Measurements from ENCODE around the gene KRTAP4-7. TPM values are rescaled to one million over a fixed set of nuclear protein-coding genes. Genes with fewer than 3 reads are reported as not detected.

Gene KRTAP4-7
- not detected in 2 replicates for total RNA-seq

GRCh38 chr17:41084100-41084856 lies at the start of gene KRTAP4-7:
Gene KRTAP4-7 (plus strand): TSS chr17:41084150. CDS start chr17:41084207, 57 bp downstream.

GRCh38 chr17:41034346-41034935 lies 49.5 kb upstream of the KRTAP4-7 start, which contains the start of gene KRTAP1-3:
Gene KRTAP1-3 (minus strand): TSS chr17:41034874. CDS start chr17:41034821, 53 bp downstream.

GRCh38 chr17:41040783-41041571 lies 43.0 kb upstream of the KRTAP4-7 start, which contains the start of gene KRTAP1-1:
Gene KRTAP1-1 (minus strand): TSS chr17:41041450. CDS start chr17:41041397, 53 bp downstream.

DNA sequence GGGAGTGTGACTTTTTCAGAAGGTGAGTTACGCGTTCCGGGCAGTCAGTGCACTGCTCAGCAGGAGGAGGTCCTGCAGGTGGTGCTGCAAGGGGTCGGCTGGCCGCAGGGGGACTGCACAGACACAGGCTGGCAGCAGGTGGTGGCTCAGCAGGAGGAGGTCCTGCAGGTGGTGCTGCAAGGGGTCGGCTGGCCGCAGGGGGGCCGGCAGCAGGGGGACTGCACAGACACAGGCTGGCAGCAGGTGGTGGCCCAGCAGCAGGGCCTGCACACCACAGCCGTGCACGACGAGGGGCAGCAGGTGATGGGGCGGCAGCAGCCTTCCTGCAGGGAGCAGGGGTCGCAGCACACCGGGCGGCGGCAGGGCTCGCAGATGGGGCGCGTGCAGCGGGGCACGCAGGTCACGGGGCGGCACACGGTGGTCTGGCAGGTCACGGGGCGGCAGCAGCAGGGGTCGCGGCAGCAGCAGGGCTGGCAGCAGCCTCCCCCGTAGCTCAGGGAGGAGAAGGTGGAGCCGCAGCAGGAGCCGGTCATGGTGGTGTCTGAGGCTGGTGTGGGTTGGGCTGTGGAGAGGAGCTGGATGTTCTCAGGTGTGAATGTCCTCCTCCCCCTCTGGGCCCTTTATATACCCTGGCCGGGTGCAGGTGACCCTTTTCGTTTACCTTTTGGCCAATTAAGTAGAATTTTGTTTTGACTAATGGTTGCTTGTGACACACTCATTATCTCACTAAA lies 37.0 kb upstream of the KRTAP4-7 start, which contains the start of gene KRTAP2-1:
Gene KRTAP2-1, minus strand, starts transcription at position 582 of the 731 bp plus-strand sequence. Its CDS starts 49 bp downstream, at position 533.

DNA sequence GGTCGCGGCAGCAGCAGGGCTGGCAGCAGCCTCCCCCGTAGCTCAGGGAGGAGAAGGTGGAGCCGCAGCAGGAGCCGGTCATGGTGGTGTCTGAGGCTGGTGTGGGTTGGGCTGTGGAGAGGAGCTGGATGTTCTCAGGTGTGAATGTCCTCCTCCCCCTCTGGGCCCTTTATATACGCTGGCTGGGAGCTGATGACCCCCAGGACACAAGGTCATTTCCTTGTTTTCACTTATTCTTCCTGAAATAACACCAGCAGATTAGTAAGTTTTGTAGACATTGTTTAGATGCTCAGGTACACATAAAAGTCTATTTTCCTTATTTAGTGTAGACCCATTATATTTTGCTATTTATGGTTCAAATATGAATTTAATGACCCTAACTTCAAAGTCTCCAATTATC lies 28.8 kb upstream of the KRTAP4-7 start, which contains the start of gene KRTAP2-2:
Gene KRTAP2-2, minus strand, starts transcription at position 101 of the 400 bp plus-strand sequence. Its CDS starts 19 bp downstream, at position 82.

GRCh38 chr17:41060052-41060604 lies 23.8 kb upstream of the KRTAP4-7 start, which contains the start of gene KRTAP2-3:
Gene KRTAP2-3 (minus strand): TSS chr17:41060114. CDS start chr17:41060050, 64 bp downstream.

DNA sequence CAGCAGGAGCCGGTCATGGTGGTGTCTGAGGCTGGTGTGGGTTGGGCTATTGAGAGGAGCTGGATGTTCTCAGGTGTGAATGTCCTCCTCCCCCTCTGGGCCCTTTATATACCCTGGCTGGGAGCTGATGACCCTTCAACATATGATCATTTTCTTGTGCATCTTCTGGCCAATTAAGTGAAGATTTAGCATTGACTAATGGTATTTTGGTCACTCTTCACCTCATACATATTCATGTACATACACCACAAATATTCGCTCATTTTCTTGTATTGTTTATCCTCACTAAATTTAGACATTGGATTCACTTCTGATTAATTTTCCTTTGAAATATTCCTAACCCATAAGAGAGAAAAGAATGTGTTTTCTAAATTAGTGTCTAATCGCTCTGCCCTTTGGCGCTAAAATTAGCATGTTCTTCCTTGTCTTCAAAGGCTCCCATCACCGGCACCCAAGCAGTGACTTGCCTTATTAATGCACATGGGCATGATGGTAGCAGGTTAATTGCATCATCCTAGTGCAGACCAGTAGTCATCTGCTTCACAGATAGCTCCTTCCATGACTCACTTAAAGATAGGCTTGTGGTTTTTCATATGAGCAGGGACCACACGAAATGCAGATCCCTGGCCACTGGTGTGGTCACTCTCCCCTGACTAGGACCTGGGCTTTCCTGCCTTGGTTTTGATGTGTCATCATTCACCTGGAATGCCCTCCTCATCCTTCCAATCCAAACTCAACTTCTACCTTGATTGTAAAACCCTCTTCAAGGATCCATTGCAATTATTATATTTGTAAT lies 17.9 kb upstream of the KRTAP4-7 start, which contains the start of gene KRTAP2-4:
Gene KRTAP2-4, minus strand, starts transcription at position 51 of the 796 bp plus-strand sequence. Its CDS starts 34 bp downstream, at position 17.

DNA sequence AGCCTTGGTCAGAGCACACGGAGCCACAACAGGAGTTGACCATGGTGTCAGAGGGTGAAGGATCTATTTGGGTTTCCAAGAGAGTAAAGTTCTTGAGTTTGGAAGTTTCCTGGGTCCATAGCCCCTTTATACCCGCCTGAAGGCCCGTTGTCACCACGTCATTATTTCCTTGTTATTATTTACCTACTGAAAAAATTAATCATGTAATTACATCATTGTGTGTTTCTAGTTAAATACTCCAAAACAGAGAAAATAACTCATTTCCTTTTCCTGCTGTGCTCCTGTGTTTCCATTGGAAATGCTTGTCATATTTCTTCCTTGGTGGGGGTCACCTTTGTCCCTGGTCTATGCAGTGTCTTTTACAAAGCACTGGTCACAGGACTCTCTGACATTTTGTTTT lies 14.1 kb downstream of the KRTAP4-7 start, which contains the start of gene KRTAP4-8:
Gene KRTAP4-8, minus strand, starts transcription at position 101 of the 400 bp plus-strand sequence. Its CDS starts 58 bp downstream, at position 43.

DNA sequence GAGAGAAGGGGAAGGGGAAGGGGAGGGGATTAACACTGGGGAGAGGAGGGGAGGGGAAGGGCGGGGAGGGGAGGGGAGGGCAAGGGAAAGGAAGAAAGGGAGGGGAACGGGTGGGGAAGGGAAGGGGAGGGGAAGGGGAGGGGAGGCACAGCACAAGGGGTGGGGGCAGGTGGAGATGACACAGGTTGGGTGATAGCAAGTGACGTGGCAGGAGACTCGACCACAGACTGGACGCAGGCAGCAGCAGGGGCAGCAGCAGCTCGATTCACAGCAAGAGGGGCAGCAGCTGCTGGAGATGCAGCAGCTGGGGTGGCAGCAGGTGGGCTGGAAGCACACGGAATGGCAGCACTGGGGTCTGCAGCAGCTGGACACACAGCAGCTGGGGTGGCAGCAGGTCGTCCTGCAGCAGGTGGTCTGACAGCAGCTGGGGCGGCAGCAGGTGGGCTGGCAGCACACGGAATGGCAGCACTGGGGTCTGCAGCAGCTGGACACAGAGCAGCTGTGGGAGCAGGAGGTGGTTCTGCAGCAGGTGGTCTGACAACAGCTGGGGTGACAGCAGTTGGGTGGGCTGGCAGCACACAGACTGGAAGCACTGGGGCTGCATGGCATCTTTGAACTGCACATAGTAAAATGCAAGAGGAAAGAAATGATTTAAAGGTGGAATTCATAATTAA lies 17.8 kb downstream of the KRTAP4-7 start, which contains the start of gene KRTAP4-16:
Gene KRTAP4-16, minus strand, starts transcription at position 624 of the 674 bp plus-strand sequence. Its CDS starts 0 bp downstream, at position 624.

GRCh38 chr17:41105347-41105746 lies 21.4 kb downstream of the KRTAP4-7 start, which contains the start of gene KRTAP4-9:
Gene KRTAP4-9 (plus strand): TSS chr17:41105389. CDS start chr17:41105389, 0 bp downstream.

GRCh38 chr17:41117846-41118386 lies 34.0 kb downstream of the KRTAP4-7 start, which contains the start of gene KRTAP4-11:
Gene KRTAP4-11 (minus strand): TSS chr17:41118373. CDS start chr17:41118315, 58 bp downstream.

DNA sequence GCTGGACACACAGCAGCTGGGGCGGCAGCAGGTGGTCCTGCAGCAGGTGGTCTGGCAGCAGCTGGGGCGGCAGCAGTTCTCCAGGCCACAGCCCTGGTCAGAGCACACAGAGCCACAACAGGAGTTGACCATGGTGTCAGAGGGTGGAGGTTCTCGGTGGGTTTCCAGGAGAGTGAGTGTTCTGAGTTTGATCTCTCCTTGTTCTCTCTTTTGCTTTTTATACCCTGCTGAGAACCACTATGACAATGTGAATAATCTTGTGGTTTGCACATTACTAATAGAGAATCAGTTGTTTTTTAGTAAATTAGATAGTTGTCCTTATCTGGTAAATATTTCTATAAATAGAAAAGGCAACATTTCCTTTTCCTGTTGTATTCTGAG lies 40.0 kb downstream of the KRTAP4-7 start, which contains the start of gene KRTAP4-12:
Gene KRTAP4-12, minus strand, starts transcription at position 192 of the 381 bp plus-strand sequence. Its CDS starts 60 bp downstream, at position 132.

Other genes with a start within 250 kb of the KRTAP4-7 start
- not detected in 2 replicates for gene KRT12, start 216.9 kb upstream of the KRTAP4-7 start, total RNA-seq
- not detected in 2 replicates for gene KRT20, start 198.9 kb upstream of the KRTAP4-7 start, total RNA-seq
- gene KRT23, start 146.5 kb upstream of the KRTAP4-7 start, total RNA-seq: under 0.01 TPM in 1 of 2 replicates, not detected in the other
- 0.52 TPM in 1 of 2 replicates, not detected in the other for gene KRT39, start 117.2 kb upstream of the KRTAP4-7 start, total RNA-seq
- not detected in 2 replicates for gene KRT40, start 99.8 kb upstream of the KRTAP4-7 start, total RNA-seq
- gene KRTAP3-3, start 90.0 kb upstream of the KRTAP4-7 start, total RNA-seq: not detected in 2 replicates
- gene KRTAP3-2, start 84.2 kb upstream of the KRTAP4-7 start, total RNA-seq: not detected in 2 replicates
- not detected in 2 replicates for gene KRTAP3-1, start 75.0 kb upstream of the KRTAP4-7 start, total RNA-seq
- 10.1 TPM in 1 of 2 replicates, not detected in the other for gene KRTAP1-5, start 56.9 kb upstream of the KRTAP4-7 start, total RNA-seq
- gene KRTAP1-4, start 54.0 kb upstream of the KRTAP4-7 start, total RNA-seq: not detected in 2 replicates
- not detected in 2 replicates for gene KRTAP1-3, start 49.3 kb upstream of the KRTAP4-7 start, total RNA-seq
- not detected in 2 replicates for gene KRTAP1-1, start 42.7 kb upstream of the KRTAP4-7 start, total RNA-seq
- not detected in 2 replicates for gene KRTAP2-1, start 36.8 kb upstream of the KRTAP4-7 start, total RNA-seq
- gene KRTAP2-2, start 28.9 kb upstream of the KRTAP4-7 start, total RNA-seq: not detected in 2 replicates
- gene KRTAP2-3, start 24.0 kb upstream of the KRTAP4-7 start, total RNA-seq: 1.9 TPM in 1 of 2 replicates, not detected in the other
- not detected in 2 replicates for gene KRTAP2-4, start 18.3 kb upstream of the KRTAP4-7 start, total RNA-seq
- not detected in 2 replicates for gene KRTAP4-8, start 14.0 kb downstream of the KRTAP4-7 start, total RNA-seq
- gene KRTAP4-16, start 18.1 kb downstream of the KRTAP4-7 start, total RNA-seq: not detected in 2 replicates
- gene KRTAP4-9, start 21.2 kb downstream of the KRTAP4-7 start, total RNA-seq: not detected in 2 replicates
- not detected in 2 replicates for gene KRTAP4-11, start 34.2 kb downstream of the KRTAP4-7 start, total RNA-seq
- not detected in 2 replicates for gene KRTAP4-12, start 40.0 kb downstream of the KRTAP4-7 start, total RNA-seq
- not detected in 2 replicates for gene KRTAP4-6, start 56.4 kb downstream of the KRTAP4-7 start, total RNA-seq
- not detected in 2 replicates for gene KRTAP4-5, start 65.7 kb downstream of the KRTAP4-7 start, total RNA-seq
- gene KRTAP4-4, start 76.6 kb downstream of the KRTAP4-7 start, total RNA-seq: not detected in 2 replicates
- gene KRTAP4-3, start 84.1 kb downstream of the KRTAP4-7 start, total RNA-seq: not detected in 2 replicates
- gene KRTAP4-2, start 94.1 kb downstream of the KRTAP4-7 start, total RNA-seq: not detected in 2 replicates
- gene KRTAP4-1, start 100.8 kb downstream of the KRTAP4-7 start, total RNA-seq: 0.13 TPM in 1 of 2 replicates, not detected in the other
- gene KRTAP9-1, start 105.7 kb downstream of the KRTAP4-7 start, total RNA-seq: not detected in 2 replicates
- gene KRTAP9-2, start 142.5 kb downstream of the KRTAP4-7 start, total RNA-seq: not detected in 2 replicates
- not detected in 2 replicates for gene KRTAP9-3, start 148.3 kb downstream of the KRTAP4-7 start, total RNA-seq
- gene KRTAP9-8, start 153.8 kb downstream of the KRTAP4-7 start, total RNA-seq: not detected in 2 replicates
- not detected in 2 replicates for gene KRTAP9-4, start 165.5 kb downstream of the KRTAP4-7 start, total RNA-seq
- not detected in 2 replicates for gene KRTAP9-9, start 171.2 kb downstream of the KRTAP4-7 start, total RNA-seq
- gene KRTAP9-6, start 181.2 kb downstream of the KRTAP4-7 start, total RNA-seq: not detected in 2 replicates
- not detected in 2 replicates for gene KRTAP9-7, start 191.5 kb downstream of the KRTAP4-7 start, total RNA-seq
- gene KRTAP29-1, start 218.7 kb downstream of the KRTAP4-7 start, total RNA-seq: not detected in 2 replicates
- gene KRTAP16-1, start 225.2 kb downstream of the KRTAP4-7 start, total RNA-seq: not detected in 2 replicates
- gene KRTAP17-1, start 231.6 kb downstream of the KRTAP4-7 start, total RNA-seq: not detected in 2 replicates

Measured in epithelial cell of alveolus of lung (primary cell).